ENCODE measurements around the gene LRP1B.
A peak's percentile ranks its signal among the peaks of the same experiment; 100 is the strongest.

LRP1B gene

DNA sequence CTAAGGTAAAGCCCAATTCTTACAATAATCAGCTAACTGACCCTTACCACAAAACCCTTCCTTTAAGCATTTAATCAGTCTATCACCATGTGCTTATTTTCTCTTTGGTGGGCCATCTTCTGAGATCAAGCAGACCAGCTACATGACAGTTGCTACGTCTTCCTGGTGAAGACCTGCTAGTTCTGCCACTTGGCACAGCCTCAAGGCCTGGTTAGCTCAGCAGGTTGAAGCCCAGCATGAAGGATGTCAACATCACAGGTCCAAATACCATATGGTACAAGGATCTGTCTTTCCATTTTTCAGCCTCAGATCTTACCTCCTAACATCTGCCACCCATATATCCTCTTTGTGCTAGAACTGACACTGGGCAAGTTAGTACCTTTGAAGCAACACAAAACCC is 636.9 kb downstream of the LRP1B start:
- ATAC-seq, result no peak
- TF ChIP-seq, protein P1, sequence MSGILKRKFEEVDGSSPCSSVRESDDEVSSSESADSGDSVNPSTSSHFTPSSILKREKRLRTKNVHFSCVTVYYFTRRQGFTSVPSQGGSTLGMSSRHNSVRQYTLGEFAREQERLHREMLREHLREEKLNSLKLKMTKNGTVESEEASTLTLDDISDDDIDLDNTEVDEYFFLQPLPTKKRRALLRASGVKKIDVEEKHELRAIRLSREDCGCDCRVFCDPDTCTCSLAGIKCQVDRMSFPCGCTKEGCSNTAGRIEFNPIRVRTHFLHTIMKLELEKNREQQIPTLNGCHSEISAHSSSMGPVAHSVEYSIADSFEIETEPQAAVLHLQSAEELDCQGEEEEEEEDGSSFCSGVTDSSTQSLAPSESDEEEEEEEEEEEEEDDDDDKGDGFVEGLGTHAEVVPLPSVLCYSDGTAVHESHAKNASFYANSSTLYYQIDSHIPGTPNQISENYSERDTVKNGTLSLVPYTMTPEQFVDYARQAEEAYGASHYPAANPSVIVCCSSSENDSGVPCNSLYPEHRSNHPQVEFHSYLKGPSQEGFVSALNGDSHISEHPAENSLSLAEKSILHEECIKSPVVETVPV (CRISPR knock-in tag; IDR thresholded peaks at IDR 0.05), result no peak
- no peak for TF ChIP-seq ISL1 (CRISPR knock-in tag; IDR thresholded peaks at IDR 0.05)
- no peak for TF ChIP-seq TOX (CRISPR knock-in tag; IDR thresholded peaks at IDR 0.05; ENCODE audit: borderline replicate concordance)
- TF ChIP-seq ESRRG (CRISPR knock-in tag; IDR thresholded peaks at IDR 0.05), result no peak
- TF ChIP-seq GLIS3 (CRISPR knock-in tag; IDR thresholded peaks at IDR 0.05), result no peak
- no peak for TF ChIP-seq ZNF70 (CRISPR knock-in tag; IDR thresholded peaks at IDR 0.05)
- TF ChIP-seq ARNTL (CRISPR knock-in tag; IDR thresholded peaks at IDR 0.05; ENCODE audit: borderline replicate concordance, low read depth), result no peak
- TF ChIP-seq TSHZ2 (CRISPR knock-in tag; IDR thresholded peaks at IDR 0.05), result no peak
- no peak for TF ChIP-seq ZNF565 (CRISPR knock-in tag; conservative IDR thresholded peaks at IDR 0.05; ENCODE audit: low read depth)
- no peak for TF ChIP-seq ZC3H10 (CRISPR knock-in tag; IDR thresholded peaks at IDR 0.05)
- no peak for TF ChIP-seq ZFP3 (CRISPR knock-in tag; IDR thresholded peaks at IDR 0.05)
- no peak for TF ChIP-seq POU6F1 (CRISPR knock-in tag; IDR thresholded peaks at IDR 0.05; ENCODE audit: borderline replicate concordance, low read depth)
- TF ChIP-seq TCF4 (CRISPR knock-in tag; IDR thresholded peaks at IDR 0.05; ENCODE audit: borderline replicate concordance), result no peak
- TF ChIP-seq OSR1 (CRISPR knock-in tag; IDR thresholded peaks at IDR 0.05), result no peak
- no peak for TF ChIP-seq BACH2 (CRISPR knock-in tag; IDR thresholded peaks at IDR 0.05; ENCODE audit: borderline replicate concordance)

- ATAC-seq, result peak; percentile 74
- TF ChIP-seq TCF4 (CRISPR knock-in tag; IDR thresholded peaks at IDR 0.05; ENCODE audit: borderline replicate concordance) (peak; percentile 81), ZNF70 (CRISPR knock-in tag; IDR thresholded peaks at IDR 0.05) (peak; percentile 35; the same call in 1 of the 2 replicates), ARNTL (CRISPR knock-in tag; IDR thresholded peaks at IDR 0.05; ENCODE audit: borderline replicate concordance, low read depth) (no peak), SNAI2 (CRISPR knock-in tag; IDR thresholded peaks at IDR 0.05) (peak; percentile 74; the same call in 1 of the 2 replicates), CSDC2 (CRISPR knock-in tag; IDR thresholded peaks at IDR 0.05) (no peak), CREB5 (CRISPR knock-in tag; IDR thresholded peaks at IDR 0.05; ENCODE audit: low read depth) (peak; percentile 100), ZNF8 (CRISPR knock-in tag; IDR thresholded peaks at IDR 0.05) (peak; percentile 48; the same call in 1 of the 2 replicates), ZNF565 (CRISPR knock-in tag; conservative IDR thresholded peaks at IDR 0.05; ENCODE audit: low read depth) (peak; percentile 76; the same call in 1 of the 2 replicates), PATZ1 (CRISPR knock-in tag; IDR thresholded peaks at IDR 0.05; ENCODE audit: borderline replicate concordance) (peak; percentile 90; the same call in 1 of the 2 replicates), BACH2 (CRISPR knock-in tag; IDR thresholded peaks at IDR 0.05; ENCODE audit: borderline replicate concordance) (no peak), GLIS3 (CRISPR knock-in tag; IDR thresholded peaks at IDR 0.05) (peak; percentile 91; the same call in 1 of the 2 replicates), ZC3H10 (CRISPR knock-in tag; IDR thresholded peaks at IDR 0.05) (peak; percentile 93), TSHZ2 (CRISPR knock-in tag; IDR thresholded peaks at IDR 0.05) (0 out of 2 replicates have a peak, but pooled peaks have one; percentile 50), POU6F1 (CRISPR knock-in tag; IDR thresholded peaks at IDR 0.05; ENCODE audit: borderline replicate concordance, low read depth) (peak; percentile 94; the same call in 1 of the 2 replicates), ISL1 (CRISPR knock-in tag; IDR thresholded peaks at IDR 0.05) (peak; percentile 100), TOX (CRISPR knock-in tag; IDR thresholded peaks at IDR 0.05; ENCODE audit: borderline replicate concordance) (no peak), ZFP30 (CRISPR knock-in tag; IDR thresholded peaks at IDR 0.05) (no peak), ZFP3 (CRISPR knock-in tag; IDR thresholded peaks at IDR 0.05) (peak; percentile 79; the same call in 1 of the 2 replicates), OSR1 (CRISPR knock-in tag; IDR thresholded peaks at IDR 0.05) (no peak), PPARA (CRISPR knock-in tag; IDR thresholded peaks at IDR 0.05; ENCODE audit: borderline replicate concordance) (no peak), ESRRG (CRISPR knock-in tag; IDR thresholded peaks at IDR 0.05) (peak; percentile 98)
- TF ChIP-seq, protein P1 (CRISPR knock-in tag; IDR thresholded peaks at IDR 0.05), result peak; percentile 96
Observed at GRCh38 chr2:141492816-141493215, 638.0 kb downstream of the LRP1B start.

Measured in SK-N-SH treated with all-trans-retinoic acid at 6 μM for 48 hours (cell line).